Superior temporal gyrus (tissue), 1 donor: Measurements from ENCODE around the gene OR3A3.

Experiments used
- DNase-seq: peaks from one replicate; pipeline ENCODE4 v3.0.0-alpha.2; 2016; ENCODE audit errors: extremely low spot score

Gene OR3A3

GRCh38 chr17:3472137-3472536 is 61.0 kb downstream of the OR3A3 start:
- no peak for DNase-seq
